Body of pancreas (tissue), 4 donors: ENCODE measurements around the gene SLC9A5.

Experiments used
- POLR2A ChIP-seq, 3 donors: fragments of 450-650 bp; IDR thresholded peaks; one replicate each; pipeline ENCODE4 v1.6.1; 2016; ENCODE audit warnings: antibody characterized with exemption in 3 of 3, mild to moderate bottlenecking in 2 of 3
- TF ChIP-seq, protein P1 (sequence below), 7 experiments: fragments of 450-650 bp in 4 of 7; fragments of 200-600 bp in 3 of 7; sonication (generic) in 3 of 7; IDR thresholded peaks; one replicate each; pipeline ENCODE4 v1.5.1; 2016 to 2019; ENCODE audit warnings: antibody characterized with exemption in 7 of 7

DNA sequence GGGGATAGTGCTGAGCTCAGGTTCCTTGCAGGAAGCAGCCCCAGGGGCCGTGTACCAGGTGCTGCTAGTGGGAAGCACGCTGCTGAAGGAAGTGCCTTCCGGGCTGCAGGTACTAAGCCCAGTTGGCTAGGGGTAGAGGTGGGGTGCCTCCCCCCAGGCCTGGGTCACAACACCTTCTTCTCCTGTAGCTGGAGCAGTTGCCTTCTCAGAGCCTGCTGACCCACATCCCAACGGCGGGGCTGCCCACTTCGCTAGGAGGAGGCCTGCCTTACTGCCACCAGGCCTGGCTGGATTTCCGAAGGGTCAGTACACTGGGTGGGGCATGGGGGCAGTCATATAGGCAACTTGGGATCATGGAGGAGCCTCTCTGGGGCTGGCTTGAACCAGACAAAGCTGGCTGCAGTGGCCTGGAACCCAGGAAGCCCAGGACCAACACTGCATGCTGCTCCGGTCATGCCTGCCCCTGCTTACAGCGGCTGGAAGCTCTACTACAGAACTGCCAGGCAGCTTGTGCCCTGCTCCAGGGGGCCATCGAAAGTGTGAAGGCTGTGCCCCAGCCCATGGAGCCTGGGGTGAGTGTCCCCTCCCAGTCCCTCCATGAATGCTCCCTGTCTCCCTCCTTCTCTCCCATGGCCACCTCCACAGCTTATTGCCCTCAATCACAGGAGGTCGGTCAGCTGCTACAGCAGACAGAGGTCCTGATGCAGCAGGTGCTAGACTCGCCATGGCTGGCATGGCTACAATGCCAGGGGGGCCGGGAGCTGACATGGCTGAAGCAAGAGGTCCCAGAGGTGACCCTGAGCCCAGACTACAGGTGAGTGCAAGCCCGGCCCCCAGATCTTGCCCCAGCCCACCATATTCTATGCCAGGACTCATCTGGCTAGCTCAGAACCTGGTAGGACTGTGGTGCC lies 33.0 kb downstream of the SLC9A5 start:
- TF ChIP-seq, protein P1, sequence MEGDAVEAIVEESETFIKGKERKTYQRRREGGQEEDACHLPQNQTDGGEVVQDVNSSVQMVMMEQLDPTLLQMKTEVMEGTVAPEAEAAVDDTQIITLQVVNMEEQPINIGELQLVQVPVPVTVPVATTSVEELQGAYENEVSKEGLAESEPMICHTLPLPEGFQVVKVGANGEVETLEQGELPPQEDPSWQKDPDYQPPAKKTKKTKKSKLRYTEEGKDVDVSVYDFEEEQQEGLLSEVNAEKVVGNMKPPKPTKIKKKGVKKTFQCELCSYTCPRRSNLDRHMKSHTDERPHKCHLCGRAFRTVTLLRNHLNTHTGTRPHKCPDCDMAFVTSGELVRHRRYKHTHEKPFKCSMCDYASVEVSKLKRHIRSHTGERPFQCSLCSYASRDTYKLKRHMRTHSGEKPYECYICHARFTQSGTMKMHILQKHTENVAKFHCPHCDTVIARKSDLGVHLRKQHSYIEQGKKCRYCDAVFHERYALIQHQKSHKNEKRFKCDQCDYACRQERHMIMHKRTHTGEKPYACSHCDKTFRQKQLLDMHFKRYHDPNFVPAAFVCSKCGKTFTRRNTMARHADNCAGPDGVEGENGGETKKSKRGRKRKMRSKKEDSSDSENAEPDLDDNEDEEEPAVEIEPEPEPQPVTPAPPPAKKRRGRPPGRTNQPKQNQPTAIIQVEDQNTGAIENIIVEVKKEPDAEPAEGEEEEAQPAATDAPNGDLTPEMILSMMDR (IDR thresholded peaks at IDR 0.05), result no peak
- no peak for TF ChIP-seq POLR2A (IDR thresholded peaks at IDR 0.05)
